Testis (tissue), 3 donors: Measurements from ENCODE around the gene UBE2D1. TPM values are rescaled to one million over a fixed set of nuclear protein-coding genes. Genes with fewer than 3 reads are reported as not detected.

Experiments
- DNase-seq: peaks from one replicate; pipeline ENCODE4 v3.0.0-alpha.2; 2019
- H3K27ac ChIP-seq, 2 donors: fragments of 200-600 bp; sonication (generic); one replicate each; pipeline ENCODE4 v1.5.1; 2019
- H3K27me3 ChIP-seq: fragments of 200-600 bp; sonication (generic); one replicate; pipeline ENCODE4 v1.5.1; 2019
- H3K36me3 ChIP-seq: fragments of 200-600 bp; sonication (generic); one replicate; pipeline ENCODE4 v1.5.1; 2017; ENCODE audit warnings: low read depth; ENCODE audit errors: missing control alignments
- H3K4me1 ChIP-seq: fragments of 200-600 bp; sonication (generic); one replicate; pipeline ENCODE4 v1.5.1; 2019
- H3K4me3 ChIP-seq, 2 donors: fragments of 200-600 bp; sonication (generic); one replicate each; pipeline ENCODE4 v1.5.1; 2017 to 2019
- H3K9me3 ChIP-seq: fragments of 200-600 bp; sonication (generic); one replicate; pipeline ENCODE4 v1.5.1; 2017
- CTCF ChIP-seq, 3 experiments: fragments of 450-650 bp in 2 of 3; fragments of 200-600 bp in 1 of 3; sonication (generic) in 1 of 3; IDR thresholded peaks; one replicate each; pipeline ENCODE4 v1.5.1; 2016 to 2019; ENCODE audit warnings: antibody characterized with exemption in 3 of 3, mild to moderate bottlenecking in 2 of 3, moderate library complexity in 1 of 3
- POLR2A ChIP-seq: fragments of 450-650 bp; IDR thresholded peaks from one replicate; pipeline ENCODE4 v1.6.1; 2017; ENCODE audit warnings: antibody characterized with exemption, mild to moderate bottlenecking, moderate library complexity
- WGBS, 2 donors: methylation state at CpG; one replicate each; pipeline ENCODE4 v1.1.5; 2018; 5-methylcytosine and 5-hydroxymethylcytosine counted together
- intact Hi-C: fragments of 100-400 bp; cut with DNase I; formaldehyde crosslinking; loops from one replicate; pipeline ENCODE4 v1.15.1; 2023; ENCODE audit warnings: low total_unique reads
- polyA plus RNA-seq: library from polyadenylated mRNA; stranded (reverse); fragments of 350-450 nt; fragmentation: Illumina TruSeq; extraction: RNeasy Lipid Tissue Mini Kit (QIAGEN cat#74804); gene quantifications from one replicate; pipeline ENCODE4 v1.2.3, GENCODE V29; 2014; ENCODE audit warnings: low read depth, low replicate concordance; ENCODE audit not compliant: insufficient read depth
- total RNA-seq, 2 donors: library from RNA; depleted of rRNA; stranded (reverse); fragments of >200 nt; gene quantifications; one replicate each; pipeline ENCODE4 v1.2.3, GENCODE V29; 2016

Gene UBE2D1
- total and polyA plus RNA-seq, 3 donors from 2014 or later: 8.4 to 13.1 (median 10.0) TPM

- WGBS, 2 donors: 92 to 94% methylated on average over 2 of the region's 2 CpGs
- H3K27me3 ChIP-seq: no peaks in the 10 kb centered on the region
- no peaks in the 10 kb centered on the region for H3K36me3 ChIP-seq
- TF ChIP-seq POLR2A (no peak), CTCF (IDR thresholded peaks at IDR 0.05) (no peak)
- intact Hi-C loops: no loop called here
- peaks cover 3% of the 10 kb centered on the region for H3K4me1 ChIP-seq
- H3K9me3 ChIP-seq: no peaks in the 10 kb centered on the region
- H3K4me3 ChIP-seq: no peak overlapping the region
- no peak overlapping the region for H3K27ac ChIP-seq
- no peak for DNase-seq
Observed at GRCh38 chr10:58331646-58332045, 3.2 kb upstream of the UBE2D1 start.

GRCh38 chr10:58335306-58336005 is 650 bp downstream of the UBE2D1 start:
- H3K4me3 ChIP-seq: peak overlapping the region; percentile 86 to 97
- peak overlapping the region; percentile 76 to 87 for H3K27ac ChIP-seq
- peaks cover 3% of the 10 kb centered on the region for H3K4me1 ChIP-seq
- H3K9me3 ChIP-seq: no peaks in the 10 kb centered on the region
- peak; percentile 42 for DNase-seq
- intact Hi-C loops: no loop called here
- H3K36me3 ChIP-seq: no peaks in the 10 kb centered on the region
- no peaks in the 10 kb centered on the region for H3K27me3 ChIP-seq
- TF ChIP-seq CTCF (IDR thresholded peaks at IDR 0.05) (no peak), POLR2A (no peak)
- WGBS, 2 donors: 3 to 6% methylated on average over 12 to 36 of the region's 37 CpGs

- intact Hi-C loops: no loop called here
- no peak overlapping the region for H3K27ac ChIP-seq
- no peak for TF ChIP-seq CTCF (IDR thresholded peaks at IDR 0.05)
- no peak for TF ChIP-seq POLR2A
Observed at GRCh38 chr10:58336242-58336641, 1.4 kb downstream of the UBE2D1 start.

GRCh38 chr10:58341422-58341821 is 6.6 kb downstream of the UBE2D1 start:
- TF ChIP-seq CTCF (IDR thresholded peaks at IDR 0.05) (no peak), POLR2A (no peak)
- Histone ChIP-seq H3K4me3 (no peak overlapping the region), H3K36me3 (no peaks in the 10 kb centered on the region), H3K9me3 (no peaks in the 10 kb centered on the region), H3K27ac (no peak overlapping the region), H3K27me3 (no peaks in the 10 kb centered on the region), H3K4me1 (peaks cover 6% of the 10 kb centered on the region)
- intact Hi-C loops: no loop called here
- no peak for DNase-seq
- 83 to 86% methylated on average over 4 of the region's 4 CpGs for WGBS, 2 donors

More at GRCh38 chr10:58336242-58336641, 1.4 kb downstream of the UBE2D1 start:
- no peak for DNase-seq
- H3K4me1 ChIP-seq: peaks cover 3% of the 10 kb centered on the region
- no peaks in the 10 kb centered on the region for H3K27me3 ChIP-seq
- H3K36me3 ChIP-seq: no peaks in the 10 kb centered on the region
- H3K9me3 ChIP-seq: no peaks in the 10 kb centered on the region
- no peak overlapping the region for H3K4me3 ChIP-seq
- 78 to 81% methylated on average over 4 of the region's 4 CpGs for WGBS, 2 donors

- H3K27ac ChIP-seq: no peak overlapping the region
- H3K4me1 ChIP-seq: peaks cover 6% of the 10 kb centered on the region
- WGBS, 2 donors: 84 to 92% methylated on average over 1 of the region's 1 CpG
- TF ChIP-seq CTCF (IDR thresholded peaks at IDR 0.05): no peak
- no peak for TF ChIP-seq POLR2A
- no peaks in the 10 kb centered on the region for H3K27me3 ChIP-seq
- H3K4me3 ChIP-seq: no peak overlapping the region
- DNase-seq: no peak
- no peaks in the 10 kb centered on the region for H3K36me3 ChIP-seq
- no peaks in the 10 kb centered on the region for H3K9me3 ChIP-seq
- intact Hi-C loops: no loop called here
Observed at GRCh38 chr10:58341947-58342346, 7.1 kb downstream of the UBE2D1 start.
